AG04450 (cell line): ENCODE data around the gene ZNF579. TPM values are rescaled to one million over a fixed set of nuclear protein-coding genes. Genes with fewer than 3 reads are reported as not detected.

Experiments used
- CTCF ChIA-PET: fragments of 300-600, 350-600 bp; formaldehyde crosslinking; extraction: SDS; loops from one replicate; lab custom pipeline; 2022; ENCODE audit warnings: antibody characterized with exemption, inconsistent platforms; lab: Charles Lee
- POLR2A ChIA-PET: fragments of 350-600 bp; formaldehyde crosslinking; extraction: SDS; loops from one replicate; lab custom pipeline; 2021; ENCODE audit warnings: antibody characterized with exemption, inconsistent platforms; lab: Yijun Ruan, JAX
- DNase-seq: peaks from one replicate; pipeline ENCODE4 v3.0.0-alpha.2; 2011; ENCODE audit warnings: low read depth, low spot score
- H3K27ac ChIP-seq: one replicate; pipeline ENCODE4 v1.5.1; 2012; ENCODE audit warnings: low read depth, low read length, control low read depth
- H3K27me3 ChIP-seq: one replicate; pipeline ENCODE4 v1.6.0; 2012; ENCODE audit warnings: low read length; ENCODE audit not compliant: control insufficient read depth, insufficient read depth
- H3K4me3 ChIP-seq: 2 replicates; pipeline ENCODE4 v1.5.1; 2011; ENCODE audit warnings: mild to moderate bottlenecking, low read depth, low read length, control low read depth
- H3K9me3 ChIP-seq: 2 replicates; pipeline ENCODE4 v1.5.1; 2012; ENCODE audit warnings: low read length; ENCODE audit not compliant: control insufficient read depth, insufficient read depth
- polyA plus RNA-seq: library from polyadenylated mRNA; depleted of rRNA; stranded (reverse); fragments of >200 nt; gene quantifications from 2 replicates; pipeline ENCODE4 v1.2.3, GENCODE V29; 2011
- TF ChIP-seq, protein P1 (sequence below): IDR thresholded peaks from 2 replicates; pipeline ENCODE4 v1.5.1; 2011; ENCODE audit warnings: low read depth, low read length, control low read depth, inconsistent platforms

ZNF579 gene
- polyA plus RNA-seq, 1 experiment, result 4.2 TPM

DNA sequence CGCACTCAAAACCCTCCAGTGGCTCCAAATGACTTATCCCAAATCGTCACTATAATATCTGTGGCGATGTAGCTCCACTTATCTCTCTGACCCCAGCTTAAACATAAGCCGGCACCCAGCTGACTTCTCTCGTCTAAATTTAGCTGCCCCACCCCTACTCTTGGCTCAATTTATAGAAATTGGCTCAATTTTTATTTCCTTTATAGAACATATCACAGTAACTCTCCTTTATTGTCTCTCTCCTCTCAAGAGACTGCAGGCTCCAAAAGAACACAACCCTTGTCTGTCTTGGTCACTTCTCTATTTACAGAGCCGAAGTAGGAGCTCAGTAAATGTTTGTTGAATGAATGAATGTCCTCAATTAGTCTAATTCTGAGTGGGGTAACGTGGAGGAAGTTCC lies 42.9 kb upstream of the ZNF579 start:
- peak overlapping the region; percentile 36; the same call in 1 of the 2 replicates for H3K4me3 ChIP-seq
- H3K27ac ChIP-seq, result no peak overlapping the region
- no peak for DNase-seq
- TF ChIP-seq, protein P1, sequence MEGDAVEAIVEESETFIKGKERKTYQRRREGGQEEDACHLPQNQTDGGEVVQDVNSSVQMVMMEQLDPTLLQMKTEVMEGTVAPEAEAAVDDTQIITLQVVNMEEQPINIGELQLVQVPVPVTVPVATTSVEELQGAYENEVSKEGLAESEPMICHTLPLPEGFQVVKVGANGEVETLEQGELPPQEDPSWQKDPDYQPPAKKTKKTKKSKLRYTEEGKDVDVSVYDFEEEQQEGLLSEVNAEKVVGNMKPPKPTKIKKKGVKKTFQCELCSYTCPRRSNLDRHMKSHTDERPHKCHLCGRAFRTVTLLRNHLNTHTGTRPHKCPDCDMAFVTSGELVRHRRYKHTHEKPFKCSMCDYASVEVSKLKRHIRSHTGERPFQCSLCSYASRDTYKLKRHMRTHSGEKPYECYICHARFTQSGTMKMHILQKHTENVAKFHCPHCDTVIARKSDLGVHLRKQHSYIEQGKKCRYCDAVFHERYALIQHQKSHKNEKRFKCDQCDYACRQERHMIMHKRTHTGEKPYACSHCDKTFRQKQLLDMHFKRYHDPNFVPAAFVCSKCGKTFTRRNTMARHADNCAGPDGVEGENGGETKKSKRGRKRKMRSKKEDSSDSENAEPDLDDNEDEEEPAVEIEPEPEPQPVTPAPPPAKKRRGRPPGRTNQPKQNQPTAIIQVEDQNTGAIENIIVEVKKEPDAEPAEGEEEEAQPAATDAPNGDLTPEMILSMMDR, result no peak
- H3K27me3 ChIP-seq, result no peaks in the 10 kb centered on the region
- CTCF ChIA-PET, result interaction anchor here (0.8 to 3.2 kb wide), 5 partner anchors 9 to 483 kb away, joined by 3 to 17 read pairs (median 12); no protein-coding TSS in a partner anchor
- POLR2A ChIA-PET, result interaction anchor here (1.2 to 1.3 kb wide), 2 partner anchors 10 to 31 kb away, joined by 3 read pairs; partner anchors contain the start of gene U2AF2
- H3K9me3 ChIP-seq, result no peaks in the 10 kb centered on the region; the same call in 1 of the 2 replicates

DNA sequence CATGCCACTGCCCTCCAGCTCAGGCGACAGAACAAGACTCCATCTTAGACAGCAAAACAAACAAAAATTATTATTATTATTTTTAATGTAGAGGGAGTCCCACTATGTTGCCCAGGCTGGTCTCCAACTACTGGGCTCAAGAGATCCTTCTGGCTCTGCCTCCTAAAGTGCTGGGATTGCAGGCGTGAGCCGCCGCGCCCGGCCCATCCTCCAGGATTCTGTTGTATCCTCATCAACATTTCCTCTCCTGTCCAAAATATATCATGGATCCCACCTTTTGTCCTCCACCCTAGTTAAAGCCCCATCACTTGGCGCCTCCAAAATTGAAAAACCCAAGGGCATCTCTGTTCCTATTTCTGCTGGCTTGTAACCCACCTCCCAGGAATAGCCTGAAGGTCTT lies 42.5 kb upstream of the ZNF579 start:
- ChIA-PET POLR2A (no interaction called here), CTCF (interaction anchor here (1.5 to 3.2 kb wide), 4 partner anchors 10 to 483 kb away, joined by 3 to 17 read pairs (median 13); no protein-coding TSS in a partner anchor)
- DNase-seq, result no peak
- no peak overlapping the region for H3K4me3 ChIP-seq
- H3K27ac ChIP-seq, result no peak overlapping the region
- no peaks in the 10 kb centered on the region for H3K27me3 ChIP-seq
- H3K9me3 ChIP-seq, result no peaks in the 10 kb centered on the region; the same call in 1 of the 2 replicates
- TF ChIP-seq, protein P1, result no peak

DNA sequence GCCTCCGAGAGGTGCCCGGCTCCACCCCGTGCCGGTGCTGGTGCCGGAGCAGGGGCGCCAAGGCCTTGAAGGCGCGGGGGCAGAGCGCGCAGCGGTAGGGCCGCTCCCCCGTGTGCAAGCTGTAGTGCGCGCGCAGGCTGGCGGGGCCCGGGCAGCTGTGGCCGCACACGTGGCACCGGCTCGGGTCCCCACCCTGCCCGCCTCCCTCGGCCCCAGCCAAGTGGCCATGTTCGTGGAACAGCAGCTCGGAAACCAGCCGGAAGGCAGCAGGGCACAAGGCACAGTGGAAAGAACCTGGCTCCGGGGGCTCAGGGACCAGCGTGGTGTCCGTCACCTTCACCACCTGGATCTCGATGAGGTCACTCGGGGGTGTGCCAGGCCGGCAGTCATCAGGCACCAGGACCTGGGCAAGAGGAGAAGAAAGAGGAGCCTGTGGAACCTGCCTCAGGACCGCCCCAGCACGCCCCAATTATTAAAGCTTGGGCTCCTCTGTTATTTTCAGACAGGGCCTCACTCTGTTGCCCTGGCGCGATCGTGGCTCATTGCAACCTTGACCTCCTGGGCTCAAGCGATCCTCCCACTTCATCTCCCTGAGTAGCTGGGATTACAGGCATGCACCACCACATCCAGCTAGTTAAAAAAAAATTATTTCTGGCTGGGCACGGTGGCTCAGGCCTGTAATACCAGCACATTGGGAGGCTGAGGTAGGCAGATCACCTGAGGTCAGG lies 41.8 kb upstream of the ZNF579 start:
- DNase-seq, result no peak
- Histone ChIP-seq H3K27me3 (no peaks in the 10 kb centered on the region), H3K4me3 (no peak overlapping the region), H3K9me3 (no peaks in the 10 kb centered on the region; the same call in 1 of the 2 replicates), H3K27ac (no peak overlapping the region)
- TF ChIP-seq, protein P1, result no peak
- ChIA-PET POLR2A (no interaction called here), CTCF (interaction anchor here (2.7 to 3.2 kb wide), 2 partner anchors 11 to 16 kb away, joined by 14 to 17 read pairs; no protein-coding TSS in a partner anchor)

DNA sequence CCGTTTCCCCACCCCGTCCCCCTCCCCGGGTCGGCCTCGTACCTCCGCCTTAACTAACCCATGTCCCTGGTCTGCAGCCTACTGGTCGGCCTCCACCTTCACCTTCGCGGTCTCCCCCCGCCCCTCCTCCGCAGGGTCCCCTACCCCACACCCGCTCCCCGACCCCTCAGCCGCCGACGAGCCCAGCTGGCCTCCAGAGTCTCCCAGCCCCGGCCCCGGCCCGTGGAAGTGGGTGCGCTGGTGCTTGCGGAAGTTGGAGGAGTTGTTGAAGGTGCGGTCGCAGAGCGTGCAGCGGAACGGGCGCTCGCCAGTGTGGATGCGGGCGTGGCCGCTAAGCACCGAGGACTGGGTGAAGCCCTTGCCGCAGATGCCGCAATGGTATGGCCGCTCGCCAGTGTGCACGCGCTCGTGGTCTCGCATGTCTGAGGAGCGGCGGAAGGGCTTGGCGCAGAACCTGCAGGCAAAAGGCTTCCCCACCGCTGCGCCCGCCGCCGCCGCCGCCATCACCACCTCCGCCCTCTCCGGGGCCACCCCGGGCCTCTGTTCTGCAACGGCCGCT lies 41.1 kb upstream of the ZNF579 start:
- H3K4me3 ChIP-seq, result no peak overlapping the region
- CTCF ChIA-PET, result no interaction called here
- POLR2A ChIA-PET, result no interaction called here
- TF ChIP-seq, protein P1, result no peak
- H3K27me3 ChIP-seq, result no peaks in the 10 kb centered on the region
- no peaks in the 10 kb centered on the region; the same call in 1 of the 2 replicates for H3K9me3 ChIP-seq
- DNase-seq, result no peak
- no peak overlapping the region for H3K27ac ChIP-seq
